Stimulated activated CD4-positive, alpha-beta T cell treated with anti-CD3 and anti-CD28 coated beads, Interleukin-2, amount 100 ng/mL, for 4 hours (primary cell): ENCODE results near the gene GPATCH11.

Experiments
- DNase-seq: peaks from one replicate; pipeline ENCODE4 v3.0.0-alpha.2; 2020; ENCODE audit warnings: low read depth

The GPATCH11 gene

DNA sequence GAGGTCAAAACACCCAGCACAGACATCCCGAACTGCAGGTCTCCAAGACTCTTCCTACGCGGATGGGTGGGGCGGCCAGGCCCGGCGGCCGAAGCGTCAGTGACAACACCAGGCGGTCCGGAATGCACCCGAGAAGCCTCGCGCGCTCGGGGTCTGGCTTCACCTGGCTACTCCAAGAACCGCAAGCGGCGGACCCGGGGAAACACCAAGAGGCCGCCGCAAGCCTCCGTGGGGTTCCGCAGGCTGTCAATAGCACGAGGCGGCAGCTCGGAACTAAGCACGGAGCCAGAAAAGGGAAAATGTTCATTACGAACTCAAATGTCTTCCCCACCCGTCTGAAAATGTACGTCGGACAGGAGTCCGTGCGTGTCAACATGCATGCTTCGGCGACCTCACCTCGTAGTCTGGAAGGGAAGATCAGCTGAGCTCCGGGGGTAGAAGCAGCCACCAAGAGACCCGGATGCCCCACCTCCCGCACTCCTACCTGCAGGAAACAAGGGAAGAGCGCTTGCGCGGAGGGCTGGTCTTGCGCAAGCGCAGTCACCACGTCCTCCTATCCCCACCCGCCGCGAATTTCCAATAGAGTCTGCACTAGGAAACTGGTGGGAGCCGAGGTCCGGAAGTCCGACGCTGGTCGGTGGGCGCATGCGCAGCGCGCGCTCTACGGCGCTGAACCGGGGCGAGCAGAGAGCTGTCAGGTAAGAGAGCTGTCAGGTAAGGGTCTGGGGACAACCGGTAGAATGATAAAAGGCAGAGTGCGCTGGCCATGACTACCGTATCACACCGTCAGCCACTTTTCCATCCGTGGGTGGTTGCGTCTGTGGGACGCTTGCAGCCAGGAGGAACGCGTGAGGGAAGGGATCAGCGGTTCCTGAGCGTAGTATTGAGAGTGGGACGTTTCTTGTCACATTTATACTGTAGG lies at the start of gene GPATCH11, which contains the start of gene HEATR5B:
Gene GPATCH11, plus strand, starts transcription at position 646 of the 922 bp plus-strand sequence. CDS start 3,864 bp downstream, outside the sequence.
Gene HEATR5B, minus strand, starts transcription at position 500 of the 922 bp plus-strand sequence. CDS start 958 bp downstream, outside the sequence.
- peak; percentile 87 for DNase-seq

DNA sequence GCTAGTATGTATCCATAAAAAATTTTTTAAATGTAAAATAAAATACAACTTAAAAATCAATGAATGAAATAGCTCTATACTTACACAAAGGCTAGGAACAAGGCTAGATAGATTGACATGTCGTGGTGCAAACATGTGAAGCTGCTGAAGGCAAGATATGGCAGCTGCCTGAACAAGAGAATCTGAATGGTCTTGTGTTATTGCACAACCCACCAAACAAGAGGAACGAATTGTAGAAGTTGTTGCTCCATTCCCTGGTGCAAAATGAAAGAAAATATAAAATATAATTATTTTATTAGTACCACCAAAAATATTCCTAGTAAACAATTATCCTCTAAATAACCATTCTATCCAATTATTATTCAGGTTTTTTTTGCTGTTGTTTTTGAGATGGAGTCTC lies 46.5 kb upstream of the GPATCH11 start:
- DNase-seq, result no peak

GRCh38 chr2:37039580-37039979 lies 44.7 kb upstream of the GPATCH11 start:
- no peak for DNase-seq

- DNase-seq, result no peak
These were observed 31.6 kb upstream of the GPATCH11 start for GRCh38 chr2:37052600-37053332.

- no peak for DNase-seq
These were observed 24.5 kb upstream of the GPATCH11 start for GRCh38 chr2:37059841-37060240.

DNA sequence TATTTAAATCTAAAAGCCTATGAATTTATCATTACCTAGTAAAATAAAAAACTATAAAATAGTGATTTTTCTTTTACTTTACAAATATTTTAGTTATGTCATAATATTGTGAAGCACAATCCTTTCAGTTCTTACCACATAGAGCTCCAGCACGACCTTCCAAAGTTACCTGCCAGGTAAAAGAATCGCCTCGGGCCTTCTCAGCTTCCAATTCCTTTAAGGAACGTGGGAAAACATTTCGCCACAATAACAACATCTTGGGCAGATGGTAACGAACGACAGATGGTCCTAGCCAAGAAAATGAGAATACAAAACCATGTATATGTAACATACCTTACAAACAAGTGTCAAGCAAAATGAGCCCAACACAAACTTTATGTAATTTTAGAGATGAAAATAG lies 23.9 kb upstream of the GPATCH11 start:
- DNase-seq, result no peak

DNA sequence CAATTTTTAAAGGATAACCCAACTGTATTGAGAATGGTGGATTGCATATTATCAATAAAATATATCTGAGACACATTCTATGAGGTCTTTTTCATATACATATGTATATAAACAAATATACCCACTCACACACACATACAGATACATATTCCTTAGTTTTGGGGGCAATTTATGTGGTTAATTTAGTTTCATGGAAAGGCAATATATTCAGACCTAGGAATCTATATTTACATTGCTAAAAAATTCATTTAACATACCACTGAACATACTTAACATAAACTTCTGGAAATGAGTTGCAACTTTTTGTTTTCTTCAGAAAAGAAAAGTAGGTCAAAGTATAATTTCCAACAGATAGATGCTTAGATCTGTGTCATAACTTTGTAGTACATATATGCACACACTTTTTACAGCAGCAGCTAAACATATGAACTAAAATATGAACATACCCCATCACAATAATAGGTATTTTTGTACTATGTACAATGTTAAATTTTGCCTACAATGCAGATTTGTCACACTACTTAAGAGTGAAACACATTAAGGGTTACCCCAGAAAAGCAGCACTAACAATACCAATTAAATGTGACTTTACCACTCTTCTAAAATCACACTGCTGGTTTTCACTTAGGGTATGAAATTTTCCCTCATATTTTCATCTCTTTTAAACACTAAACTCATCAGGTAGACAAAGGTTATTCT lies 23.2 kb upstream of the GPATCH11 start:
- DNase-seq, result no peak

- DNase-seq, result no peak
These were observed 22.5 kb upstream of the GPATCH11 start for GRCh38 chr2:37061776-37062175.

GRCh38 chr2:37068686-37069085 lies 15.6 kb upstream of the GPATCH11 start:
- DNase-seq, result no peak

DNA sequence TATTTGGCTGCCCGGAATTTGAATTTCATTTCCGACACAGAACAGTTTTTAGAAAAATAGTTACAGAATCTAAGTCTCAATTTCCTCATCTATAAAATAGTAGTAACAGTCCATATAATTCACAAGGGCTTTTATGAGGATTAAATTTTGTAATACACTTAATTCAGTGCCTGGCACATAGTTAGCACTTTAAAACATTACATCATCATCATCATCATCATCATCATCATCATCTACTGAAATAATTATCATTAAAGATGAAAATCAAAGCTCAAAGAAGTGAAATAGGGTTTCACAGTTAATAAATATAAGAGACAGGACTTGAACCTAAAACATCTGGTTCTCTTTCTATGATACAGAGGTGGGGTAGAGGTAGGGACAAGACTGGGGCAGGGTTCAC lies 13.4 kb upstream of the GPATCH11 start:
- DNase-seq, result no peak

GRCh38 chr2:37080266-37080665 lies 4.1 kb upstream of the GPATCH11 start:
- no peak for DNase-seq

GRCh38 chr2:37080689-37081088 lies 3.6 kb upstream of the GPATCH11 start:
- DNase-seq, result no peak

GRCh38 chr2:37084797-37085196 lies 479 bp downstream of the GPATCH11 start:
- no peak for DNase-seq

DNA sequence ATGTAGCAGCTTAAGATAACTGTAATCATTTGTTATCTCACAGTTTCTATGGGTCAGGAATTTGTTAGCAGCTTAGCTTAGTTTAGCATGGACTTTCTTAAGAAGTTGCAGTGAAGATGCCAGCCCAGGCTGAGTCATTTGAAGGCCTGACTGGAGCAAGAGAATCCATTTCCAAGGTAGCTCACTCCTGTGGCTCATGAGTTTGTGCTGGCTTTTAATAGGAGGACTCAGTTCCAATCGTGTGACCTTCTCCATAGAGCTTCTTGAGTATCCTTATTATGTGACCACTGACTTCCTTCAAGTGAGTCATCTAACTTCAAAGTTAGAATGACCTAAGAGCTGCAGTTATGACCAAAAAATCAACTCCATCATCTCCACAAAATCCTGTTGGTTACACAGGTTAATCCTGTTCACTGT lies 1.4 kb downstream of the GPATCH11 start:
- no peak for DNase-seq

DNA sequence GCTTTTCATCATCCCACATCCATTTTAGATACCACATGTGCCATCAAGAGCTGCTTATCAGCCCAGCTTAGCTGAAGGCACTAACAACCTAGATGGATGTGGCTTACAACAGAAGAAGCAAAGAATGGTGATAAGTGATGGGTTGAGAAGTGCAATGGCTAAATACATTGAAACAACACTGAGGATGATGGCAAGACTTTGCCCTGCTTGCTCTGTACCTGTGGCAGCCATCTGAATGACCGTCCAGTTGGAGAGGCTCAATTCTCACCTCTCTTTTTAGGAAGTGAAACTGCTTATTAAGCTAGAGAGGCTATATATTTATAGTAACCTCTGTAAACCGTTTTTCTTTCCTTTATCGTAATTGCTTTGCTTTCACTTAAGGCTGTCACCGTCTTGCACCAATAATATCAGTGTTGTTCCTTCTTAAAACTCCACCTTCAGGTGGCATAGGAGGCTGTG lies 5.7 kb downstream of the GPATCH11 start:
- DNase-seq, result no peak

GRCh38 chr2:37091873-37092272 lies 7.6 kb downstream of the GPATCH11 start:
- no peak for DNase-seq

GRCh38 chr2:37096568-37096967 lies 12.2 kb downstream of the GPATCH11 start:
- no peak for DNase-seq

DNA sequence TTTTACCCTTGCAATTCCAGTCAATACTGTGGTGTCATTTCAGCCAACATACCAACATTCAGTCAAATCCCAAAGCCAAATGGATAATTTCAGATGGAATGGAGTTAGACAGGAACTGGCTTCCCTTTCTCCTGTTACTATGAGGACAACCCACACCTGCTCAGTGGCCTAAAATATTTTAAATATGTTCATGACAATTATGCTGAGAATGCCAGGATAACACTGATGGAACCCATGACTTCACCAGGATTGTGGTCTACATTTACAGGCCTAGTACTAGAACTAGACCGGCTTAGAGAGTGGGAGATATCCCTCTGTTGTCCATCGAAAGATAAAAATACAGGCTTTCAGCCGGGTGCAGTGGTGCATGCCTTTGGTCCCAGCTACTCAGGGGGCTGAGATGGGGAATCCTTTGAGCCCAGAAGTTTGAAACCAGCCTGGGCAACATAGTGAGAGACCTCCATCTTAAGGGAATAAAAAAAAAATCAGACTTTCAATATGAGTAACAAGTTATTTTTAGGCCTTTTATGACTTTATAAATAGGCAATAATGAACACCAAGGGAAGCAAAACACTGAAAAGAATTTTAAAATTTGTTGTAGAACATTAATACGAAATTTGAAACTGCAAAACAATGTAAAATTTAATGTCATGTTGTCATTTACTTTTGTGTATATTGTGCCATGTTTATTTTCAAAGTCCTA lies 14.2 kb downstream of the GPATCH11 start:
- DNase-seq, result no peak

DNA sequence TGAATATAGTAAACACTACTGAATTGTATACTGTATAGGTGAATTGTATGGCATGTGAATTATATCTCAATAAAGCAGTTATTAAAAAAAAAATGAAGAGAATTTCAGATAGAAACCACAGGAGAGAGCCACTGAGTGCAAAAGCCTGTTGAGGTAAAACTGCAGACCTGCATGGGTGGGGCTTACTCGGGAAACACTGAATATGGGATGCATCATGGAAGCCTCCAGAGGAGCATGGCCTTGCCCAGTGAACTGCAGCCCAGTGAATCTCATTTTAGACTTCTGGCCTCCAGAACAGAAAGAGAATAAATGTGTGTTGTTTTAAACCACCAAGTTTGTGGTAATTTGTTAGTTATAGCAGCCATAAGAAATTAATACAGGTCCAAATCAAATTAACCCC lies 15.7 kb downstream of the GPATCH11 start:
- no peak for DNase-seq

- no peak for DNase-seq
These were observed 18.3 kb downstream of the GPATCH11 start for GRCh38 chr2:37102588-37102987.

DNA sequence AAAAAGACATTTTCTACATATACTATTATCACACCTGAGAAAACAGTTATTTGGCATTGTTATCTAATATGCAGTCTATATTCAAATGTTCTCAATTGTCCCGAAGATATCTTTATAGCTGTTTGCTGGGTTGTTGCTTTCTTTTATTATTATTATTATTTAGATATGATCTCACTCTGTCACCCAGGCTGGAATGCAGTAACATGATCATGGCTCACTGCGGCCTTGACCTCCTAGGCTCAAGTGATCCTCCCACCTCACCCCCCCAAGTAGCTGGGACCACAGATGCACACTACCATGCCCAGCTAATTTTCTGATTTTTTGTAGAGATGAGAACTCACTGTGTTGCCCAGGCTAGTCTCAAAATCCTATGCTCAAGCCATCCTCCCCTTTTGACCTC lies 19.9 kb downstream of the GPATCH11 start:
- DNase-seq, result no peak

DNA sequence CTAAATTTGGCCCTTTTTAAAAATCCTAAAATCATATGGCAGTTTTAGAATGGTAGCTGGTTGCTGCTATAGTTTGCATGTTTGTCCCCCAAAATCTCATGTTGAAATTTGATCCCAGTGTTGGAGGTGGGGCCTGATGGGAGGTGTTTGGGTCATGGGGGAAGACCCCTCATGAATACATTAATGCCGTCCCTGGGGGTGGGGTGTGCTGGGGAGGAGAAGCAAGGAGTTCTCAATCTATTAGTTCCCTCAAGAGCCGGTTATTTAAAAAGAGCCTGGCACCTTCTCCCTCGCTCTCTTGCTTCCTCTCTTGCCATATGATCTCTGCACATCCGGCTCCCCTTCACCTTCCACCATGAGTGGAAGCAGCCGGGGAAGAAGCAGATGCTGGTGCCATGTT lies 20.8 kb downstream of the GPATCH11 start:
- DNase-seq, result no peak
